ENCODE measurements around the gene SEC14L2. TPM values are rescaled to one million over a fixed set of nuclear protein-coding genes. Genes with fewer than 3 reads are reported as not detected.

Gene SEC14L2
- total RNA-seq, 1 experiment from 2014 or later, result 51.3 TPM

GRCh38 chr22:30348809-30349208 is 48.0 kb upstream of the SEC14L2 start:
- BruUV-seq (replicated peaks), result no TSS peak
- peaks cover 61% of the 10 kb centered on the region for H3K79me2 ChIP-seq (ENCODE audit: low read depth)
- H3K27ac ChIP-seq, result no peak overlapping the region
- TF ChIP-seq EZH2 (IDR thresholded peaks at IDR 0.05; ENCODE audit: low read depth), result no peak
- no peak for TF ChIP-seq CTCF (conservative IDR thresholded peaks at IDR 0.05)
- no peak overlapping the region for H3K4me2 ChIP-seq
- no peaks in the 10 kb centered on the region for H3K27me3 ChIP-seq (ENCODE audit: insufficient read depth, low read depth)
- no peaks in the 10 kb centered on the region for H3K4me1 ChIP-seq (replicated peaks; ENCODE audit: insufficient read depth)
- H4K20me1 ChIP-seq (ENCODE audit: insufficient read depth), result peaks cover 62% of the 10 kb centered on the region
- no peak overlapping the region for H3K4me3 ChIP-seq
- no peaks in the 10 kb centered on the region for H3K9me3 ChIP-seq (ENCODE audit: insufficient read depth, low read depth)
- intact Hi-C loops (cut with micrococcal nuclease; ENCODE audit: unreplicated experiment), result no loop called here
- H3F3A ChIP-seq (ENCODE audit: insufficient read depth, low read depth), result 0 out of 2 replicates have a peak, but pooled peaks cover 15% of the 10 kb centered on the region
- H2AFZ ChIP-seq, result no peak overlapping the region
- ChIA-PET CTCF (no interaction called here), POLR2A (ENCODE audit: unreplicated experiment) (no interaction called here)
- no peaks in the 10 kb centered on the region for H3K9me2 ChIP-seq (ENCODE audit: insufficient read depth)
- no peak for DNase-seq
- peaks cover 50% of the 10 kb centered on the region for H3K36me3 ChIP-seq (ENCODE audit: low read depth)

- peaks cover 35% of the 10 kb centered on the region; the same call in 1 of the 2 replicates for H3K36me3 ChIP-seq (ENCODE audit: low read depth)
- H3K27me3 ChIP-seq (ENCODE audit: insufficient read depth, low read depth), result no peaks in the 10 kb centered on the region
- no peak overlapping the region for H3K27ac ChIP-seq
- H3K4me2 ChIP-seq, result no peak overlapping the region
- no peaks in the 10 kb centered on the region for H3K9me3 ChIP-seq (ENCODE audit: insufficient read depth, low read depth)
- intact Hi-C loops (cut with micrococcal nuclease; ENCODE audit: unreplicated experiment), result no loop called here
- H3F3A ChIP-seq (ENCODE audit: insufficient read depth, low read depth), result 0 out of 2 replicates have a peak, but pooled peaks cover 15% of the 10 kb centered on the region
- H3K9me2 ChIP-seq (ENCODE audit: insufficient read depth), result no peaks in the 10 kb centered on the region
- no peak overlapping the region for H3K4me3 ChIP-seq
- peaks cover 85% of the 10 kb centered on the region for H3K79me2 ChIP-seq (ENCODE audit: low read depth)
- peaks cover 10% of the 10 kb centered on the region for H3K4me1 ChIP-seq (replicated peaks; ENCODE audit: insufficient read depth)
- no peak overlapping the region for H2AFZ ChIP-seq
- no TSS peak for BruUV-seq (replicated peaks)
- POLR2A ChIA-PET (ENCODE audit: unreplicated experiment), result no interaction called here
- H4K20me1 ChIP-seq (ENCODE audit: insufficient read depth), result peaks cover 75% of the 10 kb centered on the region
- TF ChIP-seq EZH2 (IDR thresholded peaks at IDR 0.05; ENCODE audit: low read depth), result no peak
- TF ChIP-seq CTCF (conservative IDR thresholded peaks at IDR 0.05), result no peak
- DNase-seq, result no peak
- CTCF ChIA-PET, result no interaction called here
Observed at GRCh38 chr22:30351226-30351625, 45.6 kb upstream of the SEC14L2 start.

DNA sequence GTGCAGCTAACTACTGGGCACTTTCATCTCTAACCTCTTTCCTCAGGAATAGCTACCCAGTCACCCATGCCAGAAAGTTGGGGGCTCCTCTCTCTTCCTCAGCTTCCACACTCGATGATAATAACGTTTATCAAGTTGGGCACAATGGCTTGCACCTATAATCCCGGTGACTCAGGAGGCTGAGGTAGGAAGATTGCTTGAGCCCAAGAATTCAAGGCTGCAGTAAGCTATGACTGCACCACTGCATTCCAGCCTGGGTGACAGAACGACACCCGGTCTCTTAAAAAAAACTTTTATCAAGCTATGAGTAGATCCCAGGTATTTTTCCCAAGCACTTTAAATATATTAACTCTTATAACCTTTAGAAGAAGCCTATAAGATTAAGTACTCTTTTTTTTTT is 42.2 kb upstream of the SEC14L2 start:
- no peak for TF ChIP-seq CTCF (conservative IDR thresholded peaks at IDR 0.05)
- peak overlapping the region; percentile 86 for H3K4me2 ChIP-seq
- ChIA-PET CTCF (no interaction called here), POLR2A (ENCODE audit: unreplicated experiment) (no interaction called here)
- H3K27ac ChIP-seq, result no peak overlapping the region
- H4K20me1 ChIP-seq (ENCODE audit: insufficient read depth), result peaks cover 46% of the 10 kb centered on the region
- intact Hi-C loops (cut with micrococcal nuclease; ENCODE audit: unreplicated experiment), result no loop called here
- DNase-seq, result no peak
- H3K27me3 ChIP-seq (ENCODE audit: insufficient read depth, low read depth), result no peaks in the 10 kb centered on the region
- 0 out of 2 replicates have a peak, but pooled peaks cover 10% of the 10 kb centered on the region for H3F3A ChIP-seq (ENCODE audit: insufficient read depth, low read depth)
- peaks cover 28% of the 10 kb centered on the region; the same call in 1 of the 2 replicates for H3K36me3 ChIP-seq (ENCODE audit: low read depth)
- H3K9me3 ChIP-seq (ENCODE audit: insufficient read depth, low read depth), result no peaks in the 10 kb centered on the region
- no peak overlapping the region for H3K4me3 ChIP-seq
- H3K9me2 ChIP-seq (ENCODE audit: insufficient read depth), result no peaks in the 10 kb centered on the region
- peaks cover 65% of the 10 kb centered on the region for H3K79me2 ChIP-seq (ENCODE audit: low read depth)
- no peak overlapping the region for H2AFZ ChIP-seq
- H3K4me1 ChIP-seq (replicated peaks; ENCODE audit: insufficient read depth), result peaks cover 18% of the 10 kb centered on the region
- no TSS peak for BruUV-seq (replicated peaks)
